Ovary (tissue), 3 donors: ENCODE measurements around the gene MMP14.
A peak's percentile ranks its signal among the peaks of the same experiment; 100 is the strongest.

ENCODE experiments used
- CTCF ChIP-seq, 3 donors: fragments of 450-650 bp in 2 of 3; fragments of 200-600 bp in 1 of 3; IDR thresholded peaks; one replicate each; pipeline versions ENCODE4 v1.5.1 to v1.8.0; 2016 to 2022; ENCODE audit warnings: antibody characterized with exemption in 3 of 3, mild to moderate bottlenecking in 1 of 3
- EP300 ChIP-seq: sonication (generic); formaldehyde crosslinking; IDR thresholded peaks from one replicate; pipeline ENCODE4 v1.6.1; 2017; ENCODE audit warnings: antibody characterized with exemption
- POLR2A ChIP-seq: fragments of 450-650 bp; IDR thresholded peaks from one replicate; pipeline ENCODE4 v1.6.1; 2017; ENCODE audit warnings: antibody characterized with exemption, mild to moderate bottlenecking, moderate library complexity
- donor health status: DM: no; HTN: no; CAD: no.

GRCh38 chr14:22848351-22849164 is 12.2 kb downstream of the MMP14 start:
- TF ChIP-seq POLR2A, result no peak
- TF ChIP-seq CTCF (IDR thresholded peaks at IDR 0.05), result peak in 2 of 3 donors; percentile 1 to 22
- no peak for TF ChIP-seq EP300
